SK-N-SH treated with all-trans-retinoic acid at 6 μM for 48 hours (cell line): ENCODE data around the gene ZBTB5.

ENCODE experiments used
- ATAC-seq: fragments of 200-7000 bp; cut with Tn5 transposase; 3 replicates; pipeline ENCODE4 v1.9.1; 2020; ENCODE audit warnings: mild to moderate bottlenecking, moderate library complexity
- BACH2 ChIP-seq: fragments of 250-450 bp; sonication (Bioruptor Pico); IDR thresholded peaks from 2 replicates; pipeline ENCODE4 v1.9.0; 2021; ENCODE audit warnings: mild to moderate bottlenecking, borderline replicate concordance
- CSDC2 ChIP-seq: fragments of 250-450 bp; sonication (Bioruptor Pico); IDR thresholded peaks from 2 replicates; pipeline ENCODE4 v1.5.0; 2020; ENCODE audit warnings: mild to moderate bottlenecking, moderate library complexity
- ESRRG ChIP-seq: fragments of 250-450 bp; sonication (Bioruptor Pico); IDR thresholded peaks from 2 replicates; pipeline ENCODE4 v1.6.1; 2021; ENCODE audit warnings: mild to moderate bottlenecking
- GLIS3 ChIP-seq: fragments of 250-450 bp; sonication (Bioruptor Pico); IDR thresholded peaks from 2 replicates; pipeline ENCODE4 v1.5.0; 2020; ENCODE audit warnings: mild to moderate bottlenecking, moderate library complexity
- PPARA ChIP-seq: fragments of 250-450 bp; sonication (Bioruptor Pico); IDR thresholded peaks from 2 replicates; pipeline ENCODE4 v1.5.0; 2020; ENCODE audit warnings: mild to moderate bottlenecking, borderline replicate concordance
- SNAI2 ChIP-seq: fragments of 250-450 bp; sonication (Bioruptor Pico); IDR thresholded peaks from 2 replicates; pipeline ENCODE4 v1.5.0; 2020; ENCODE audit warnings: mild to moderate bottlenecking, moderate library complexity
- TCF4 ChIP-seq: fragments of 250-450 bp; sonication (Bioruptor Pico); IDR thresholded peaks from 2 replicates; pipeline ENCODE4 v1.8.0; 2021; ENCODE audit warnings: mild to moderate bottlenecking, moderate library complexity, borderline replicate concordance
- TOX ChIP-seq: fragments of 250-450 bp; sonication (Bioruptor Pico); IDR thresholded peaks from 2 replicates; pipeline ENCODE4 v1.8.0; 2021; ENCODE audit warnings: mild to moderate bottlenecking, moderate library complexity, borderline replicate concordance
- ZC3H10 ChIP-seq: fragments of 250-450 bp; sonication (Bioruptor Pico); IDR thresholded peaks from 2 replicates; pipeline ENCODE4 v1.5.1; 2021; ENCODE audit warnings: mild to moderate bottlenecking, moderate library complexity
- ZFP3 ChIP-seq: fragments of 250-450 bp; sonication (Bioruptor Pico); IDR thresholded peaks from 2 replicates; pipeline ENCODE4 v1.5.0; 2020; ENCODE audit warnings: mild to moderate bottlenecking, moderate library complexity
- ZFP30 ChIP-seq: fragments of 450-650 bp; formaldehyde crosslinking; IDR thresholded peaks from 2 replicates; pipeline ENCODE4 v1.5.0; 2022; ENCODE audit warnings: mild to moderate bottlenecking, moderate library complexity
- ZNF565 ChIP-seq: fragments of 450-650 bp; formaldehyde crosslinking; conservative IDR thresholded peaks from 2 replicates; pipeline ENCODE4 v1.5.0; 2020; ENCODE audit warnings: low read depth, mild to moderate bottlenecking, moderate library complexity
- ZNF70 ChIP-seq: fragments of 450-650 bp; formaldehyde crosslinking; IDR thresholded peaks from 2 replicates; pipeline ENCODE4 v1.5.0; 2020; ENCODE audit warnings: mild to moderate bottlenecking, moderate library complexity
- ZNF8 ChIP-seq: fragments of 450-650 bp; formaldehyde crosslinking; IDR thresholded peaks from 2 replicates; pipeline ENCODE4 v1.5.0; 2020; ENCODE audit warnings: mild to moderate bottlenecking, moderate library complexity
- TF ChIP-seq, protein P1 (sequence below): fragments of 250-450 bp; sonication (Bioruptor Pico); IDR thresholded peaks from 2 replicates; pipeline ENCODE4 v1.8.0; 2020; ENCODE audit warnings: mild to moderate bottlenecking, moderate library complexity, borderline replicate concordance
- TF ChIP-seq, protein P2 (sequence below): fragments of 250-450 bp; sonication (Bioruptor Pico); IDR thresholded peaks from 2 replicates; pipeline ENCODE4 v1.5.1; 2021; ENCODE audit warnings: mild to moderate bottlenecking, moderate library complexity
- TF ChIP-seq, protein P3 (sequence below): fragments of 250-450 bp; sonication (Bioruptor Pico); IDR thresholded peaks from 2 replicates; pipeline ENCODE4 v1.5.0; 2020; ENCODE audit warnings: mild to moderate bottlenecking, moderate library complexity

ZBTB5 gene

DNA sequence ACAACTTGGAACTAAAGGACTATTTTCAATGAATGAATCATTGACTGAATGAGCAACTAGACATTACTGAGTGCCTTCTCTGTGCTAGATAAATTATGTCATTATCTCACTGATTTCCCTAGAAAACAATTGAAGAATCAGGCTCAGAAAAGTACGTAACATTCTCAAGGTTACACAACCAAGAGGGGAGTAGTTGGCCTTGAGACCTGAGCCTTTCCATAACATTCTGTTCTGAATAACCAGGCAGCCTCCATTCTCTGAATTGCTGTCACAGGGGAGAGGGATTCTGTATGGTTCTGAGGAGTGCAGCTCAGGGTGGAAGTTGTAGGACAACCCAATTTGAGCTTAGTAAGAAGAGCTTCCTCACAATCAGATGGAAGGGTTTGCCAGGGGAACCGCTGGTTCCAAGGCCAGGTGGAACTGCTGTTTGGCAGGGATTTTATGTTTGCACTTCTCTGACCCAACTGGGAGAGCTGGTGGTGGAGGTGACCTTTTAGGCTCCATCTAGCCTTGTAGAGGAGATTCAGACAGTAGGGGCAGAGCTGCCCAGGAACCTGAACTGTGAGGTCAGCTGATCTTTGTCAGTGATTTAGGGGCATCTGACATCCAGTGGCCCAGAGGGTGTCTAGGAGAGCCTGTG is 36.8 kb upstream of the ZBTB5 start:
- TF ChIP-seq BACH2 (no peak), ESRRG (CRISPR knock-in tag) (no peak), TOX (no peak)
- no peak for ATAC-seq

DNA sequence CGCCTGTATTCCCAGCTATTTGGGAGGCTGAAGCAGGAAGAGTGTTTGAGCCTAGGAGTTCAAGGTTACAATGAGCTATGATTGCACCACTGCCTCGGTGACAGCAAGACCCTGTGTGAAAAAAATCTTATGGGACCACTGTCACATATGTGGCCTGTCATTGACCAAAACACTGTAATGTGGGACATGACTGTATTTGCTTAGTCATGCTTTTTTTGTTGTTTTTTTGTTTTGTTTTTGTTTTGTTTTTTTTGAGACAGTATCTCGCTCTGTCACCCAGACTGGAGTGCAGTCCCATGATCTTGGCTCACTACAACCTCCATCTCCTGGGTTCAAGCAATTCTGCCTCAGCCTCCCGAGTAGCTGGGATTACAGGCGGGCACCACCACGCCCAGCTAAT is 34.0 kb upstream of the ZBTB5 start:
- no peak for ATAC-seq
- TF ChIP-seq BACH2: no peak
- TF ChIP-seq, all 23 proteins: peak for 0

DNA sequence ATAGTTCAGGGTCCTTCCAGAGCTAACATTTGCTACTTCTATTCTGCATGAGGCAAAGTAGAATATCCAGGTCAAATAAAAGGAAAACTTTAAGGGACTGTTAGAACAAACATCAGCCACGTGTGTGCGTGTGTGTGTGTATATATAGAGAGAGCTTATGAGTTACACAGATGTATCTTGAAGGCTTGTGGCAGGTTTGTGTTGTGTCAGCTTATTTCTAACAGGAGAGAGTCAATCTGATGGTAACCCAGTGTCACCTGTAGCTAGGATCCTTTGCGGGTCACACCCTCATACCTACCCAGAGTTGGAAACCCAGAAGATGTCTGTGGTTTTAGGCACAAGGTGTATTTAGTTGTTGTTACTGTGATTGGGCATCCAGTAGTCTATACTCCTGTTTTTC is 33.2 kb upstream of the ZBTB5 start:
- no peak for ATAC-seq

DNA sequence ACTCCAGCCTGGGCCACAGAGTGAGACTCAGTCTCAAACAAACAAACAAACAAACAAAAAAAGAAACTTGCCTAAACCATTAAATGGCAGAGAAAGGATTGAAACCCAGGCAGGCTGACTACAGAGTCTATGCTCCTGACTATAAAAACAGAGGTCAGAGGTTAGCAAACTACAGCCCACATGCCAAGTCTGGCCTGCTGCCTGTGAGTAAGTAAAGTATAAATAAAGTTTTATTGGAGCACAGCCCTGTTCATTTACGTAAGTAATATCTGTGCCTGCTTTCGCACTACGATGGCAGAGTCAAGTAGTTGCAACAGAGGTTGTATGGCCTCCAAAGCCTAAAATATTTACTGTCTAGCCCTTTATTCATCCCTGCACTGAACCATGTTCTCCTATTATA is 32.1 kb upstream of the ZBTB5 start:
- no peak for TF ChIP-seq ZFP30 (CRISPR knock-in tag)
- TF ChIP-seq PPARA (CRISPR knock-in tag): no peak
- no peak for TF ChIP-seq GLIS3
- no peak for TF ChIP-seq SNAI2
- TF ChIP-seq, protein P1, sequence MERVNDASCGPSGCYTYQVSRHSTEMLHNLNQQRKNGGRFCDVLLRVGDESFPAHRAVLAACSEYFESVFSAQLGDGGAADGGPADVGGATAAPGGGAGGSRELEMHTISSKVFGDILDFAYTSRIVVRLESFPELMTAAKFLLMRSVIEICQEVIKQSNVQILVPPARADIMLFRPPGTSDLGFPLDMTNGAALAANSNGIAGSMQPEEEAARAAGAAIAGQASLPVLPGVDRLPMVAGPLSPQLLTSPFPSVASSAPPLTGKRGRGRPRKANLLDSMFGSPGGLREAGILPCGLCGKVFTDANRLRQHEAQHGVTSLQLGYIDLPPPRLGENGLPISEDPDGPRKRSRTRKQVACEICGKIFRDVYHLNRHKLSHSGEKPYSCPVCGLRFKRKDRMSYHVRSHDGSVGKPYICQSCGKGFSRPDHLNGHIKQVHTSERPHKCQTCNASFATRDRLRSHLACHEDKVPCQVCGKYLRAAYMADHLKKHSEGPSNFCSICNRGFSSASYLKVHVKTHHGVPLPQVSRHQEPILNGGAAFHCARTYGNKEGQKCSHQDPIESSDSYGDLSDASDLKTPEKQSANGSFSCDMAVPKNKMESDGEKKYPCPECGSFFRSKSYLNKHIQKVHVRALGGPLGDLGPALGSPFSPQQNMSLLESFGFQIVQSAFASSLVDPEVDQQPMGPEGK (CRISPR knock-in tag): no peak
- no peak for TF ChIP-seq ZNF565 (CRISPR knock-in tag)
- no peak for TF ChIP-seq ZFP3
- no peak for ATAC-seq

More for the DNA sequence above, 33.2 kb upstream of the ZBTB5 start:
- no peak for TF ChIP-seq BACH2
- TF ChIP-seq, protein P1 (CRISPR knock-in tag): no peak
- no peak for TF ChIP-seq TOX
- no peak for TF ChIP-seq ESRRG (CRISPR knock-in tag)
- no peak for TF ChIP-seq ZFP30 (CRISPR knock-in tag)
- no peak for TF ChIP-seq TCF4 (CRISPR knock-in tag)
- no peak for TF ChIP-seq PPARA (CRISPR knock-in tag)
- TF ChIP-seq ZC3H10: no peak
- no peak for TF ChIP-seq ZNF565 (CRISPR knock-in tag)
- TF ChIP-seq SNAI2: no peak
- TF ChIP-seq, protein P2, sequence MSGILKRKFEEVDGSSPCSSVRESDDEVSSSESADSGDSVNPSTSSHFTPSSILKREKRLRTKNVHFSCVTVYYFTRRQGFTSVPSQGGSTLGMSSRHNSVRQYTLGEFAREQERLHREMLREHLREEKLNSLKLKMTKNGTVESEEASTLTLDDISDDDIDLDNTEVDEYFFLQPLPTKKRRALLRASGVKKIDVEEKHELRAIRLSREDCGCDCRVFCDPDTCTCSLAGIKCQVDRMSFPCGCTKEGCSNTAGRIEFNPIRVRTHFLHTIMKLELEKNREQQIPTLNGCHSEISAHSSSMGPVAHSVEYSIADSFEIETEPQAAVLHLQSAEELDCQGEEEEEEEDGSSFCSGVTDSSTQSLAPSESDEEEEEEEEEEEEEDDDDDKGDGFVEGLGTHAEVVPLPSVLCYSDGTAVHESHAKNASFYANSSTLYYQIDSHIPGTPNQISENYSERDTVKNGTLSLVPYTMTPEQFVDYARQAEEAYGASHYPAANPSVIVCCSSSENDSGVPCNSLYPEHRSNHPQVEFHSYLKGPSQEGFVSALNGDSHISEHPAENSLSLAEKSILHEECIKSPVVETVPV (CRISPR knock-in tag): no peak
- TF ChIP-seq, protein P3, sequence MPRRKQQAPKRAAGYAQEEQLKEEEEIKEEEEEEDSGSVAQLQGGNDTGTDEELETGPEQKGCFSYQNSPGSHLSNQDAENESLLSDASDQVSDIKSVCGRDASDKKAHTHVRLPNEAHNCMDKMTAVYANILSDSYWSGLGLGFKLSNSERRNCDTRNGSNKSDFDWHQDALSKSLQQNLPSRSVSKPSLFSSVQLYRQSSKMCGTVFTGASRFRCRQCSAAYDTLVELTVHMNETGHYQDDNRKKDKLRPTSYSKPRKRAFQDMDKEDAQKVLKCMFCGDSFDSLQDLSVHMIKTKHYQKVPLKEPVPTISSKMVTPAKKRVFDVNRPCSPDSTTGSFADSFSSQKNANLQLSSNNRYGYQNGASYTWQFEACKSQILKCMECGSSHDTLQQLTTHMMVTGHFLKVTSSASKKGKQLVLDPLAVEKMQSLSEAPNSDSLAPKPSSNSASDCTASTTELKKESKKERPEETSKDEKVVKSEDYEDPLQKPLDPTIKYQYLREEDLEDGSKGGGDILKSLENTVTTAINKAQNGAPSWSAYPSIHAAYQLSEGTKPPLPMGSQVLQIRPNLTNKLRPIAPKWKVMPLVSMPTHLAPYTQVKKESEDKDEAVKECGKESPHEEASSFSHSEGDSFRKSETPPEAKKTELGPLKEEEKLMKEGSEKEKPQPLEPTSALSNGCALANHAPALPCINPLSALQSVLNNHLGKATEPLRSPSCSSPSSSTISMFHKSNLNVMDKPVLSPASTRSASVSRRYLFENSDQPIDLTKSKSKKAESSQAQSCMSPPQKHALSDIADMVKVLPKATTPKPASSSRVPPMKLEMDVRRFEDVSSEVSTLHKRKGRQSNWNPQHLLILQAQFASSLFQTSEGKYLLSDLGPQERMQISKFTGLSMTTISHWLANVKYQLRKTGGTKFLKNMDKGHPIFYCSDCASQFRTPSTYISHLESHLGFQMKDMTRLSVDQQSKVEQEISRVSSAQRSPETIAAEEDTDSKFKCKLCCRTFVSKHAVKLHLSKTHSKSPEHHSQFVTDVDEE (CRISPR knock-in tag): no peak

DNA sequence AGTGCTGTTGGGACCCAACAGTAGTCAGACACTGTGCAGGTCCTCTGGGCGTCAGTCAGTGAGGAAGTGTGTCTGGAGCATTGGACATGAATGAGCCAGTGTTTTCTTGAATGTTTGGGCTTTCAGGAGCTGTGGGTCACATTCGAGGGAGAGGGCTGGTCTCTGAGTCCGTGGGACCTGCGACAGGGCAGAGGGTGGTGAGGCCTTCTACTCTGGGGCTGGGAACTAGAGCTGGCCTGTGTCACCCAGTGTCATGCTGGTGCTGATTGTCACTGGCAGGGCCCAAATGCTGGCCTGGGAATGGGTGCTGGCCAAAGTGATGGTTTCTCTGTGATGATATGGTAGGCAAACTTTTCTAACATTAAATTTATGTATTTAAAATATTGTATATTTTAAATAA is 30.8 kb upstream of the ZBTB5 start:
- no peak for TF ChIP-seq ZC3H10
- TF ChIP-seq ZNF8 (CRISPR knock-in tag): no peak
- no peak for TF ChIP-seq ESRRG (CRISPR knock-in tag)
- no peak for ATAC-seq

DNA sequence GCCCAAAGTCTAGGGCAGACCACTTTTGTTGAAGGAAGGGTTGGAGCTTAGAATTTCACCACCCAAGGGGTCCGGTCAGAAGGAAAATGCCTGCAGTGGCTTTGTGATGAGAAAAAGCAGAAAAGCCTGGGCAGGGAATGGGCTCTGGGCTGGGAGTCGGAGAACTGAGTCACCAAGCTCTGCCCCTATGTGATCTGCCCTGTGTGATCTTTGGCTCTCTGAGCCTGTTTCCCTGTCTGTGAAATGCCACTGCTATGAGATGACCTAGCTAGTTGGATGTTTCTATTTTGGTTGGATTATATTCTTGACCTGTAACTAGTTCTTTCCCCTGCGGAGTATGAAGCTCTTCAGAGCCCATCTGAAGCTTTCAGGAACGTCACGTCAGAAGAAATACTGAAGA is 30.3 kb upstream of the ZBTB5 start:
- ATAC-seq: no peak
- no peak for TF ChIP-seq BACH2
- no peak for TF ChIP-seq CSDC2
- no peak for TF ChIP-seq PPARA (CRISPR knock-in tag)
- no peak for TF ChIP-seq ZNF70
- TF ChIP-seq, protein P1 (CRISPR knock-in tag): no peak
